ENCODE data around the gene USF2.
A peak's percentile ranks its signal among the peaks of the same experiment; 100 is the strongest.

Gene USF2

GRCh38 chr19:35301961-35302360 lies 33.2 kb downstream of the USF2 start:
- no peak for DNase-seq (ENCODE audit: low spot score)

- no peak for DNase-seq (ENCODE audit: low spot score)
Measured at GRCh38 chr19:35302446-35302845, 33.7 kb downstream of the USF2 start.

- DNase-seq (ENCODE audit: low spot score) = no peak
Measured at GRCh38 chr19:35303357-35303915, 34.7 kb downstream of the USF2 start.

GRCh38 chr19:35304036-35304435 lies 35.3 kb downstream of the USF2 start:
- no peak for DNase-seq (ENCODE audit: low spot score)

DNA sequence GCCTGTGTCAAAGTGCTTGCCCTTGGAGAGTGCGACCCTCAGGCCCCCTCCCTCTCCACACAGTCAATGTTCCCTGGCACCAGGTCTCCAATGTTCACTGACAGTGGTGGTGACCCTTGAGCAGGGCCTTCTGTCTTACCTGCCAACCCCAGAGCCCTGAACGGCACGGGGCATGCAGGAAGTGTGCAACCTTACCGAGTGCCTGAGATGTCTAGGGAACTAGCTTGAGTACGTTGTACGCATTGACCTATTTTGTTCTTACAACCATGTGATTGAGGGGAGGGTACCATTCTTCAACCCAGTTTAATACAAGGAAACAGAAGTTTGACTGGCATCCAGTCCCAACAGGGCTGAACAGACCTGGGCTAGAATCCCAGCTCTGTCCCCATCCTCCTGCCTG lies 36.4 kb downstream of the USF2 start:
- DNase-seq (ENCODE audit: low spot score) = no peak

DNA sequence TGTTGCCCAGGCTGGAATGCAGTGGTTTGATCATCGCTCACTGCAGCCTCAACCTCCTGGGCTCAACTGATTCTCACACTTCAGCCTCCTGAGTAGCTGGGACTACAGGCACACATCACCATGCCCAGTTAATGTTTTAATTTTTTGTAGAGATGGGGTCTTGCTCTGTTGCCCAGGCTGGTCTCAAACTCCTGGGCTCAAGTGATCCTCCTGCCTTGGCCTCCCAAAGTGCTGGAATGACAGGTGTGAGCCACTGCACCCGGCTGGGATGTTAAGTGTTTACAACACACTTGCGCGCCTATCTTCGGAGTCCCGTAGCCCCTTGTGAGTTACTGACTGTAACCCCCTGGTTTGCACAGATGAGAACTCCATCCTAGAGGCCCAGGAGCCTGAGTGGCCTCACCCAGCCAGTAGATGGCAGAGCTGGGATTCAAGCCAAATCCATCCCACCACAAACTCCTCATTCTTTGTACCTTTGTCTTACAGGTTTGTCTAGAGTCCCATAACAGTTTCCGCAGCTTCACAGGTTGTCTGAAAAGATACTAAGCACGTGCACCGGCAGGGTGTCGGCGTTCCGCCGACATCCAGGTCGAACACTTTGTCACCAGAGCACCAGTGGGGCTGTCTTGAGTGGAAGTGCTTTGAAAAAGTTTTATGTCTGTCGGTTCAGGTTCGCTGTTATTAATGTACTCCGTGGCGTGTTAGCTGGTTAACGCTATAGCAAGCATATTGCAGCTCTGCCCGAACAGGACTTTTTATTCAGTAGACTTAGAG lies 37.9 kb downstream of the USF2 start:
- no peak for DNase-seq (ENCODE audit: low spot score)

GRCh38 chr19:35307931-35308330 lies 39.2 kb downstream of the USF2 start:
- no peak for DNase-seq (ENCODE audit: low spot score)

DNA sequence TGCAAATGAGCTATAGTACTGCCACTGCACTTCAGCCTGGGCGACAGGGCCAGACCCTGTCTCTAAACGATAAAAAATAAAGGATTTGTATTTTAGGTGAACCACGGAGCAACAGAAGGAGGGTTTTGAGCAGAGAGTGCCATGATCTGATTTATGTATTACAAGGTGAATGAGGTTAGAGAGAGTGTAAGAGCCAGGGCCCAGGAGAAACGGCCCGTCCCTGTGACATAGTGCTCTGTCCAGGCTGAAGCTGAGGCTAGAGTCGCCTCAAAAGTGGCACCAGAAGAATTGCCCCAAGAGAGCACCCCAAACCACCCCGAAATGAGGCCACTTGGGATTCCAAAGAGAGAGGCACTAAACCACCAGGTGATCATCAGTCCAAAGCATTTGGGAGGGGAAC lies 40.1 kb downstream of the USF2 start:
- no peak for DNase-seq (ENCODE audit: low spot score)

GRCh38 chr19:35309481-35310279 lies 40.9 kb downstream of the USF2 start:
- DNase-seq (ENCODE audit: low spot score) = no peak

GRCh38 chr19:35310331-35310730 lies 41.6 kb downstream of the USF2 start:
- DNase-seq (ENCODE audit: low spot score) = no peak

DNA sequence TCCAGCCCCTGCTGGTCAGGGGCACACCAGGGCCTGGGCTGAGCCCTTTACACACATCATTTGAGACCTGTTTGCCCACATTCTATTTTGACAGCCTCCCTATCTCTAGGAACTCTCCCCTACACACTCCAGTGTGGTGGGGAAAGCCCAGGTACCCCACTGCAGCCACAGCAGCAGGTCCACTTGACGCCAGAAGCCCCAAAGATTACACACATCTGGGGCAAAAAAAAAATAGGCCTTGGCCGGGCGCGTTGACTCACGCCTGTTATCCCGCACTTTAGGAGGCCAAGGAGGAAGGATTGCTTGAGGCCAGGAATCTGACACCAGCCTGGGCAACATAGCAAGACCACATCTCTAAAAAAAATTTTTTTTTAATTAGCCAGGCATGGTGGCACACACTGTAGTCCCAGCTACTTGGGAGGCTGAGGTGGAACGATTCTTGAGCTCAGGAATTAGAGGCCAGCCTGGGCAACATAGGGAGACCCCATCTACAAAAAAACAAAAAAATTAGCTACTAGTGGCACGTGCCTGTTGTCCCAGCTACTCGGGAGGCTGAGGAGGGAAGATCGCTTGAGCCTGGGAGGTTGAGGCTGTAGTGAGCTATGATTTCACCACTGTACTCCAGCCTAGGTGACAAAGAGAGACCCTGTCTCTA lies 42.2 kb downstream of the USF2 start:
- no peak for DNase-seq (ENCODE audit: low spot score)

DNA sequence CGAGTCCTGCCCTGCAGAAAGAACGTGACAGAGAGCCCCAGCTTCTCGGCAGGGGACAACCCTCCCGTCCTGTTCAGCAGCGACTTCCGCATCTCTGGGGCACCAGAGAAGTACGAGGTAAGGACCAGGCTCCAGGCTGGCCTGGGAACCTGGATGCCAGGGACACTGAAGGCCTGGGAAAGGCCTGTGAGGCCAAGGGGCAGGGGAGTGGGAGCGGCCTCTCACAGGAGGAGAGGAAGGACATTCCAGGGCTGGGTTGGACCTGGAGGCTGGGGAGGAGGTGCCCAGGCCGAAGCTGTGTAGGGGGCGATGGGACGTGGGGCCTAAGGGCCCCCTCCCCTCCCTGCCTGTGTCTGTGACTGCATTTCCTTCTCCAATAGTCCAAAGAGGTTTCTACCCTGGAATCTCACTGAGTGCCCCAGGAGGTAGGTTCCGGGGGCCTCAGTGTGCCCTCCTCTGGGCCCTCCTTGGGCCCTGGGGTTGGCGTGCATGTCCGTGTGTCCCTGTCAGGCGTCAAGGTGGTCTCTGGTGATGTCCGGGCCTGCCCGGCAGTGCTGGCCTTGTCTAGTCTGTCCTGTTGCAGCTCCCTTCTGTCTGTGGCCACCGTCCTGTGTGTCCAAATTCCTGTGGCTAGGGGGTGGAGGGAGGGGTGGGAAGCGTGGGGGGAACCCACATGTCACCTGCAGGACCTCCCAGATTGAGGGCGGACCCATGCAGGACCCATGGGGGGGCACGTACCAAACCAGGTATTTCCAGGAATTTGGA lies 43.3 kb downstream of the USF2 start:
- DNase-seq (ENCODE audit: low spot score) = no peak

GRCh38 chr19:35313587-35313986 lies 44.8 kb downstream of the USF2 start:
- no peak for DNase-seq (ENCODE audit: low spot score)

DNA sequence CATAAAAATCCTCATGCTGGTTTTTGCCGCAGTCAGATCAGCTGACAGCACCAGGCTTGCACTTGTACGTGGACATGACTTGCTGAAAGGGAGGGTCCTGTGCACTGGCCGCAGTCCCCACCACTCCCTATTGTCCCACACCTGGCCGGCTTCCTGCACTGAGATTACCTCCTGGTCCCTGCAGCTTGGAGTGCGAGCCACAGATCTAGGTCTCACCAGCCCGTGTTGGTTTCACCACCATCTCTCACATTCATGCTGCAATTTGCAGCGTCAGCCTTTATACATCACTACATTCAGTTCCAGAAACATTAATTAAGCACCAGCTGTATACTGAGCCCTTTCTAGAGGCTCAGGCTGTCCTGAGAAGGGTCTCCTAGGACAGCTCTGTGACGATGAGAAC lies 45.3 kb downstream of the USF2 start:
- DNase-seq (ENCODE audit: low spot score) = no peak

- DNase-seq (ENCODE audit: low spot score) = no peak
Measured at GRCh38 chr19:35314858-35315470, 46.2 kb downstream of the USF2 start.

DNA sequence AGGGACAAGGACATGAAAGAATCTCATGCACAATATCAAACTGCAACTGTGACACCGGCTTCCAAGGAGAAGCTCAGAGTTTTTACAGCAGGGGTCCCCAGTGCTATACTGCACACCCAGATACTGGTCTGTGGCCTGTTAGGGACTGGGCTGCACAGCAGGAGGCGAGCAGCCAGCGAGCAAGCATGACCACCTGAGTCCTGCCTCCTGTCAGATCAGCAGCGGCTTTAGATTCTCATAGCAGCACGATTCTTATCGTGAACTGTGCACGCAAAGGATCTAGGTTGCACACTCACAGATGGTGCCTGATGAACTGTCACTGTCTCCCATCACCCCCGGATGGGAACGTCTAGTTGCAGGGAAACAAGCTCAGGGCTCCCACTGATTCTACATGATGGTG lies 47.1 kb downstream of the USF2 start:
- DNase-seq (ENCODE audit: low spot score) = no peak

DNA sequence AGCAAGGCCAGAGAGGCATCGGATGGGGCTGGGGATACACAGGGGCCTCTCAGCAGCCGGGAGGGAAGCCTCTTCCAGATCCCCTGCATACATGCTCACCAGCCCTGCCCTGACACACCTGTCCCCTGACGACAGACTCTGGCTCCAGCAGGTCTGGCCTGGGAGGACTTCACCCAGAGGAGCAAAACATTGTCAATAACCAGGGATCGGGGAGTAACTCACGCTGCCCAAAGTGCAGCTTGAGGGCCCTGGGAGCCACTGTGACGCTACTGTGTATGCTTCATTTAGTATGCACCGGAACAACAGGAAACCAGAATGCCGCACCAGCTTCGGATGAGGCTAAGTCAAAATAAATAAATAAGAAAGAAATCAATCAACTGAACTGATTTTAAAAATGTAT lies 47.8 kb downstream of the USF2 start:
- no peak for DNase-seq (ENCODE audit: low spot score)

- no peak for DNase-seq (ENCODE audit: low spot score)
Measured at GRCh38 chr19:35317464-35318043, 48.8 kb downstream of the USF2 start.

- DNase-seq (ENCODE audit: low spot score) = peak; percentile 72
Measured at GRCh38 chr19:35318679-35319448, 50.1 kb downstream of the USF2 start.

- no peak for DNase-seq (ENCODE audit: low spot score)
Measured at GRCh38 chr19:35320065-35320713, 51.4 kb downstream of the USF2 start.
